A549 (cell line): ENCODE data around the gene TMOD1. TPM values are rescaled to one million over a fixed set of nuclear protein-coding genes. Genes with fewer than 3 reads are reported as not detected.
A peak's percentile ranks its signal among the peaks of the same experiment; 100 is the strongest.

Experiments
- ATAC-seq, 2 experiments: fragments of 200-7000 bp in 1 of 2; fragments of >200 bp in 1 of 2; cut with Nextera tagmentation in 1 of 2; cut with Tn5 transposase in 1 of 2; 3 replicates each; pipeline versions ENCODE4 v1.8.0 to v1.9.1; 2018 to 2020; ENCODE audit warnings: mild to moderate bottlenecking in 1 of 2, moderate library complexity in 1 of 2
- CTCF ChIA-PET: fragments of 300-600 bp; sonication (Branson Sonifier 250); formaldehyde crosslinking; extraction: SDS; loops from one replicate; lab custom pipeline; 2021; ENCODE audit warnings: antibody characterized with exemption, inconsistent platforms; lab: Yijun Ruan, JAX
- POLR2A ChIA-PET: fragments of 350-600 bp; formaldehyde crosslinking; extraction: SDS; loops from one replicate; lab custom pipeline; 2021; ENCODE audit warnings: antibody characterized with exemption, inconsistent platforms; lab: Yijun Ruan, JAX
- DNase-seq, 2 experiments: peaks; one replicate each; pipeline versions ENCODE4 v3.0.0 to v3.0.0-alpha.2; 2011 to 2016; ENCODE audit warnings: low read depth in 1 of 2, low spot score in 1 of 2
- FAIRE-seq: peaks from 2 replicates; lab custom pipeline; 2011; peaks lifted over from hg19 to GRCh38; lab: Jason Lieb, UNC
- H3K27ac ChIP-seq, 2 experiments: fragments of >200 bp; sonication (Bioruptor Twin); formaldehyde crosslinking; 3 replicates each; pipeline ENCODE4 v1.5.1; 2016 to 2017
- H3K4me1 ChIP-seq: fragments of >200 bp; sonication (Bioruptor Twin); formaldehyde crosslinking; 3 replicates; pipeline ENCODE4 v1.6.1; 2016
- H3K4me2 ChIP-seq: fragments of >200 bp; sonication (Bioruptor Twin); formaldehyde crosslinking; 3 replicates; pipeline ENCODE4 v1.6.1; 2016
- H3K4me3 ChIP-seq: fragments of >200 bp; sonication (Bioruptor Twin); formaldehyde crosslinking; 3 replicates; pipeline ENCODE4 v1.5.1; 2016
- H3K9me3 ChIP-seq: fragments of >200 bp; sonication (Bioruptor Twin); formaldehyde crosslinking; 3 replicates; pipeline ENCODE4 v1.6.1; 2016
- CEBPB ChIP-seq, 2 experiments: fragments of >200 bp in 1 of 2; sonication (Bioruptor Twin) in 1 of 2; formaldehyde crosslinking in 1 of 2; IDR thresholded peaks; 2 replicates each; pipeline ENCODE4 v1.6.1; 2012 to 2016
- CTCF ChIP-seq: fragments of >200 bp; sonication (Bioruptor Twin); formaldehyde crosslinking; IDR thresholded peaks from 3 replicates; pipeline ENCODE4 v1.5.1; 2016
- EP300 ChIP-seq, 2 experiments: fragments of >200 bp; sonication (Bioruptor Twin); formaldehyde crosslinking; IDR thresholded peaks; 2 replicates in 1 of 2; 3 replicates in 1 of 2; pipeline ENCODE4 v1.6.1; 2016 to 2017
- ESRRA ChIP-seq: fragments of 150-350 bp; IDR thresholded peaks from 2 replicates; pipeline ENCODE4 v1.6.1; 2014; ENCODE audit warnings: mild to moderate bottlenecking, low read length, borderline replicate concordance
- FOXS1 ChIP-seq: fragments of 250-450 bp; sonication (Bioruptor Pico); IDR thresholded peaks from 2 replicates; pipeline ENCODE4 v1.5.0; 2020; ENCODE audit warnings: mild to moderate bottlenecking, moderate library complexity
- HES2 ChIP-seq: fragments of >200 bp; sonication (Bioruptor Twin); formaldehyde crosslinking; IDR thresholded peaks from 2 replicates; pipeline ENCODE4 v1.6.1; 2016
- HOXA7 ChIP-seq: fragments of 250-450 bp; sonication (Bioruptor Pico); IDR thresholded peaks from 2 replicates; pipeline ENCODE4 v1.5.0; 2020; ENCODE audit warnings: mild to moderate bottlenecking, moderate library complexity
- HOXB5 ChIP-seq: fragments of 250-450 bp; sonication (Bioruptor Pico); IDR thresholded peaks from 2 replicates; pipeline ENCODE4 v1.5.0; 2020; ENCODE audit warnings: mild to moderate bottlenecking, moderate library complexity
- KDM1A ChIP-seq: fragments of 200-600 bp; sonication (generic); IDR thresholded peaks from 2 replicates; pipeline ENCODE4 v1.6.1; 2016; ENCODE audit warnings: low read depth, mild to moderate bottlenecking
- KDM5A ChIP-seq: fragments of 200-600 bp; sonication (generic); IDR thresholded peaks from 2 replicates; pipeline ENCODE4 v1.6.1; 2016; ENCODE audit warnings: antibody characterized with exemption, mild to moderate bottlenecking
- MAZ ChIP-seq: fragments of 150-350 bp; IDR thresholded peaks from 2 replicates; pipeline ENCODE4 v1.6.1; 2014; ENCODE audit warnings: antibody characterized with exemption, low read depth, low read length, borderline replicate concordance
- MYC ChIP-seq: IDR thresholded peaks from 2 replicates; pipeline ENCODE4 v1.6.1; 2012; ENCODE audit warnings: mild to moderate bottlenecking, inconsistent platforms, low read length, improper control_type of control experiment, borderline replicate concordance
- NPAS2 ChIP-seq: fragments of 250-450 bp; sonication (Bioruptor Pico); IDR thresholded peaks from 2 replicates; pipeline ENCODE4 v1.8.0; 2022; ENCODE audit warnings: mild to moderate bottlenecking, moderate library complexity, borderline replicate concordance
- NR3C1 ChIP-seq: fragments of >200 bp; sonication (Bioruptor Twin); formaldehyde crosslinking; IDR thresholded peaks from 3 replicates; pipeline ENCODE4 v1.6.1; 2017
- PBX3 ChIP-seq: IDR thresholded peaks from 2 replicates; pipeline ENCODE4 v1.6.1; 2012
- POLR2AphosphoS2 ChIP-seq: conservative IDR thresholded peaks from 2 replicates; pipeline ENCODE4 v1.6.1; 2012; ENCODE audit warnings: low read length, improper control_type of control experiment, inconsistent platforms
- RAD21 ChIP-seq, 2 experiments: fragments of >200 bp in 1 of 2; sonication (Bioruptor Twin) in 1 of 2; formaldehyde crosslinking in 1 of 2; IDR thresholded peaks in 1 of 2; conservative IDR thresholded peaks in 1 of 2; 2 replicates in 1 of 2; 3 replicates in 1 of 2; pipeline ENCODE4 v1.6.1; 2012 to 2018; ENCODE audit warnings: inconsistent platforms in 1 of 2
- SMC3 ChIP-seq: fragments of >200 bp; sonication (Bioruptor Twin); formaldehyde crosslinking; IDR thresholded peaks from 3 replicates; pipeline ENCODE4 v1.6.1; 2018; ENCODE audit warnings: inconsistent platforms
- SREBF2 ChIP-seq: fragments of 450-650 bp; IDR thresholded peaks from 2 replicates; pipeline ENCODE4 v1.6.1; 2014; ENCODE audit warnings: mild to moderate bottlenecking, moderate library complexity
- TFCP2L1 ChIP-seq: fragments of 250-450 bp; sonication (Bioruptor Pico); IDR thresholded peaks from 2 replicates; pipeline ENCODE4 v1.5.0; 2021; ENCODE audit warnings: mild to moderate bottlenecking
- TP53 ChIP-seq: fragments of 250-450 bp; sonication (Bioruptor Pico); IDR thresholded peaks from 2 replicates; pipeline ENCODE4 v1.5.0; 2021; ENCODE audit warnings: mild to moderate bottlenecking, moderate library complexity
- ZFP36 ChIP-seq: fragments of 450-650 bp; IDR thresholded peaks from 2 replicates; pipeline ENCODE4 v1.6.1; 2014; ENCODE audit warnings: borderline replicate concordance; ENCODE audit not compliant: partially characterized antibody
- ZSCAN20 ChIP-seq: fragments of 250-450 bp; sonication (Bioruptor Pico); IDR thresholded peaks from 2 replicates; pipeline ENCODE4 v1.8.0; 2022; ENCODE audit warnings: mild to moderate bottlenecking, moderate library complexity
- WGBS: methylation state at CpG from one replicate; pipeline ENCODE4 v1.1.6; 2017; ENCODE audit errors: missing lambda C conversion rate; 5-methylcytosine and 5-hydroxymethylcytosine counted together
- polyA plus RNA-seq, 4 experiments: library from polyadenylated mRNA; depleted of rRNA in 3 of 4; stranded (reverse); fragments of >200 nt; fragmentation: RNase III in 1 of 4; extraction: RNeasy Plus Mini Kit Qiagen cat#74134 plus additional on column Dnase treatment in 1 of 4; gene quantifications; 2 replicates in 3 of 4; 3 replicates in 1 of 4; pipeline ENCODE4 v1.2.3, GENCODE V29; 2011 to 2017
- TF ChIP-seq, protein P1 (sequence below): IDR thresholded peaks from 2 replicates; pipeline ENCODE4 v1.6.1; 2012

The TMOD1 gene
- polyA plus RNA-seq, 2 of the 4 experiments (the other 2 are of a cell fraction) = 0.28 to 0.80 TPM

- TF ChIP-seq TFCP2L1 (CRISPR knock-in tag) (no peak), ZFP36 (no peak)
Observed at GRCh38 chr9:97593960-97594359, 92.5 kb downstream of the TMOD1 start (continued).

- ATAC-seq (no peak; a peak in 2 of 6 replicates), FAIRE-seq (no peak)
- POLR2A ChIA-PET = interaction anchor here (0.6 to 1.4 kb wide), 2 partner anchors 30 to 39 kb away, joined by 3 read pairs; partner anchors contain the start of gene TSTD2
Observed at GRCh38 chr9:97594381-97594921, 93.0 kb downstream of the TMOD1 start.

DNA sequence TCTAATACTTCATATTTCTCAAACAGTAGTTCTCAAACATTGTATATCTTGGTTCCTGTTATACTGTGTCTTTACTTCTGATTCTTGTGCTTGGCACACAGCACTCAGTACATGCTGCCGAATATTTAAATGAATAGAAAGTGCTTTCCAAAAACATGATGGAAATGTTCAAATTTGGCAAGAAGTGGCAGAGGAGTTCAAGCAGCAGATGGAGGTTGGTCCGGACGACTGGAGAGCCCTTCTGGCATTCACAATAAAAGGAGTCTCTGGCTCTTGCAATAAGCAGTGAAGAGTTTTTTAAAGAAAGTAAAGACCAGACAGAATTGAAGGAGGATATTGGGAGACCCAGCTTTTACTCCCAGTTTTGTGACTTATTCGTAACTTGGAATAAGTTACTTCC is 95.4 kb downstream of the TMOD1 start:
- no peaks in the 10 kb centered on the region for H3K4me1 ChIP-seq
- no peak for TF ChIP-seq HOXA7 (CRISPR knock-in tag)
- no peak for TF ChIP-seq ZFP36
- TF ChIP-seq ZSCAN20 (CRISPR knock-in tag) = no peak
- no peak for TF ChIP-seq HES2
- H3K4me3 ChIP-seq = no peak overlapping the region
- 84% methylated on average over 4 of the region's 4 CpGs for WGBS
- FAIRE-seq (no peak), ATAC-seq (no peak), DNase-seq (no peak)
- H3K27ac ChIP-seq = no peak overlapping the region
- ChIA-PET CTCF (interaction anchor here (3.2 to 13.8 kb wide), 4 partner anchors 15 to 127 kb away, joined by 19 to 340 read pairs (median 104); partner anchors contain the start of gene TMOD1), POLR2A (no interaction called here)
- H3K4me2 ChIP-seq = no peak overlapping the region
- H3K9me3 ChIP-seq = no peaks in the 10 kb centered on the region

More at GRCh38 chr9:97594381-97594921, 93.0 kb downstream of the TMOD1 start:
- CTCF ChIA-PET = interaction anchor here (0.9 to 13.8 kb wide), 8 partner anchors 8 to 737 kb away, joined by 3 to 340 read pairs (median 4); partner anchors contain the start of gene TDRD7
- H3K4me1 ChIP-seq = no peaks in the 10 kb centered on the region
- no peak overlapping the region for H3K4me3 ChIP-seq
- WGBS = 86% methylated on average over 11 of the region's 11 CpGs
- no peak overlapping the region for H3K27ac ChIP-seq
- H3K4me2 ChIP-seq = no peak overlapping the region
- TF ChIP-seq MYC = no peak
- TF ChIP-seq CEBPB (IDR thresholded peaks at IDR 0.05) = no peak
- TF ChIP-seq SREBF2 = no peak
- no peak for TF ChIP-seq ZSCAN20 (CRISPR knock-in tag)
- no peak for TF ChIP-seq TFCP2L1 (CRISPR knock-in tag)
- no peak for TF ChIP-seq PBX3
- no peak for TF ChIP-seq FOXS1 (CRISPR knock-in tag)
- no peak for TF ChIP-seq NR3C1
- no peak for TF ChIP-seq MAZ
- no peak for TF ChIP-seq NPAS2 (CRISPR knock-in tag)
- no peak for TF ChIP-seq POLR2AphosphoS2
- no peak for TF ChIP-seq HOXB5 (CRISPR knock-in tag)
- no peak for TF ChIP-seq ESRRA
- TF ChIP-seq RAD21 (conservative IDR thresholded peaks at IDR 0.05 in 1 of 2, IDR thresholded peaks at IDR 0.05 in 1 of 2) = no peak
- TF ChIP-seq, all 56 proteins: peak for 0
- DNase-seq = no peak
- H3K9me3 ChIP-seq = no peaks in the 10 kb centered on the region

- H3K4me2 ChIP-seq = 0 out of 3 replicates have a peak overlapping the region, but pooled peaks have one; percentile 12
- no peaks in the 10 kb centered on the region for H3K4me1 ChIP-seq
- TF ChIP-seq ESRRA = no peak
- no peak for TF ChIP-seq EP300 (IDR thresholded peaks at IDR 0.05)
- no peak for TF ChIP-seq TP53 (CRISPR knock-in tag)
- peak; percentile 88 for TF ChIP-seq SMC3
- peak; percentile 72 to 75 for TF ChIP-seq RAD21 (conservative IDR thresholded peaks at IDR 0.05 in 1 of 2, IDR thresholded peaks at IDR 0.05 in 1 of 2)
- no peak for TF ChIP-seq KDM5A
- TF ChIP-seq, protein P1, sequence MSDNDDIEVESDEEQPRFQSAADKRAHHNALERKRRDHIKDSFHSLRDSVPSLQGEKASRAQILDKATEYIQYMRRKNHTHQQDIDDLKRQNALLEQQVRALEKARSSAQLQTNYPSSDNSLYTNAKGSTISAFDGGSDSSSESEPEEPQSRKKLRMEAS = no peak
- peak; percentile 83 for TF ChIP-seq CTCF
- no peak for TF ChIP-seq KDM1A
- DNase-seq (peak; percentile 61 to 81), ATAC-seq (peak; percentile 89 to 94), FAIRE-seq (peak; percentile 49)
- H3K27ac ChIP-seq = no peak overlapping the region
- WGBS = 16% methylated on average over 11 of the region's 11 CpGs
- H3K9me3 ChIP-seq = no peaks in the 10 kb centered on the region
- H3K4me3 ChIP-seq = no peak overlapping the region
- ChIA-PET CTCF (interaction anchor here (0.5 to 13.8 kb wide), 63 partner anchors 9 to 760 kb away, joined by 3 to 340 read pairs (median 6); partner anchors contain the start of genes NCBP1, TDRD7, TMOD1 and TSTD2), POLR2A (interaction anchor here (1.1 to 1.6 kb wide), 4 partner anchors 34 to 212 kb away, joined by 3 to 13 read pairs (median 6); partner anchors contain the start of genes NCBP1 and TSTD2)
Observed at GRCh38 chr9:97598461-97599288, 97.2 kb downstream of the TMOD1 start.
